ENCODE measurements around the gene GRIK4.

Gene GRIK4

DNA sequence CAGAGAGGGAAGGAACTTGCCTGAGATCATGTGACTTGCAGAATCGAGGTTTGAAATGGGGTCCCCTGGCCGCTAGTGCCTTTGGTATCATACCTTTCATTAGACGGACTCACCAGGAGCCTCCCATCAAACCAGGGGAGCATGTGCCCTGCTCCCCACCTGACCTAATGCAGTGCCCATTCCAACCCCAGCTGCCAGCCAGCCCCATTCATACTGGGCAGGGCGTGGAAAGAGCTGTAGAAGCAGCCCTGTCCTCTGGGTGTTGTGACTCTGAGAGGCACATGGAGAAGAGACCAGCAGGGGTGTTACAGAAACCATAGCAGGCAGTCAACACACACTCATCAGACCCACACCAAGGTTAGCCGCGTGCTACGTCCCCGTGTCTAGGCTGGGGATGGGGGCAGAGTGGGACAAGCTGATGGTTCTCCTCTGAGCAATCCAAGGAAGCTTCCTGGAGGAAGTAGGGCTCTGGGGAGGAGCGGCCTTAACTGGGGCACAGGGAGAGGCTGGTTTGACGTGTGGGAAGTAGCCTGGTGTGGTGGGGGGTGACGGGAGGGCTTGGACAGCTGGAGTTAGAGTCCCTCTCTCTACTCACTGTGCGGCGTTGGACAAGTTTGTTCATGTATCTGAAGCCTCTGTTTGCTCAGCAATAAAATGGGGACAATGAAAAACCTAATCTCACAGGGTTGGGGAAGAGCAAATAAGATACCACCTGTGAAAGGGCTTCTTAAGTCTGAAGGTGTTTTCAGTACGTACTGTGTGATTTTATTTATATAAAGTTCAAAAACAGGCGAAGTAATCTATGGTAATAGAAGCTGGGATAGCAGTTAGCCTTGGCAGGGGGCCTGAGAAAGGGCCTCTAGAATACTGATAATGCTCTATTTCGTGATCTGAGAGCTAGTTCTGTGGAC is 14.0 kb downstream of the GRIK4 start:
- no peaks in the 10 kb centered on the region for H3K36me3 Mint-ChIP-seq
- H3K4me1 Mint-ChIP-seq, result peaks cover 0 to 2% of the 10 kb centered on the region in 2 donors
- peaks cover 0 to 3% of the 10 kb centered on the region in 2 donors for H3K9me3 Mint-ChIP-seq
- ATAC-seq (replicated peaks) (no peak), DNase-seq (no peak)
- no peak overlapping the region for H3K27ac Mint-ChIP-seq
- H3K27me3 Mint-ChIP-seq, result peaks cover 35 to 45% of the 10 kb centered on the region in 2 donors
- H3K4me3 Mint-ChIP-seq, result no peak overlapping the region

DNA sequence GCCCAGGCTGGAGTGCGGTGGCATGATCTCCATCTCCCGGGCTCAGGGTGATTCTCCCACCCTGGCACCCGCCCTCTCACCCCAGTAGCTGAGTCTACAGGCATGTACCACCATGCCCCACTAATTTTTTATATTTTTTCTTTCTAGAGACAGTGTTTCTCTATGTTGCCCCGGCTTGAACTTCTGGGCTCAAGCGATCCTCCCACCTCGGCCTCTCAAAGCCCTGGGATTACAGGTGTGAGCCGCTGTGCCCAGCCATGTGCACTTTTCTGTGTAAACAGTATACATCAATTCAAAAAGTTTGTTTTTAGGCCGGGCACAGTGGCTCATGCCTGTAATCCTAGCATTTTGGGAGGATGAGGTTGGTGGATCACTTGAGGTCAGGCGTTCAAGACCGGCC is 14.7 kb downstream of the GRIK4 start:
- no peaks in the 10 kb centered on the region for H3K36me3 Mint-ChIP-seq
- H3K4me1 Mint-ChIP-seq, result peaks cover 0 to 2% of the 10 kb centered on the region in 2 donors
- H3K9me3 Mint-ChIP-seq, result peaks cover 0 to 3% of the 10 kb centered on the region in 2 donors
- DNase-seq (no peak), ATAC-seq (replicated peaks) (no peak)
- peaks cover 35 to 42% of the 10 kb centered on the region in 2 donors for H3K27me3 Mint-ChIP-seq
- no peak overlapping the region for H3K4me3 Mint-ChIP-seq
- H3K27ac Mint-ChIP-seq, result no peak overlapping the region

DNA sequence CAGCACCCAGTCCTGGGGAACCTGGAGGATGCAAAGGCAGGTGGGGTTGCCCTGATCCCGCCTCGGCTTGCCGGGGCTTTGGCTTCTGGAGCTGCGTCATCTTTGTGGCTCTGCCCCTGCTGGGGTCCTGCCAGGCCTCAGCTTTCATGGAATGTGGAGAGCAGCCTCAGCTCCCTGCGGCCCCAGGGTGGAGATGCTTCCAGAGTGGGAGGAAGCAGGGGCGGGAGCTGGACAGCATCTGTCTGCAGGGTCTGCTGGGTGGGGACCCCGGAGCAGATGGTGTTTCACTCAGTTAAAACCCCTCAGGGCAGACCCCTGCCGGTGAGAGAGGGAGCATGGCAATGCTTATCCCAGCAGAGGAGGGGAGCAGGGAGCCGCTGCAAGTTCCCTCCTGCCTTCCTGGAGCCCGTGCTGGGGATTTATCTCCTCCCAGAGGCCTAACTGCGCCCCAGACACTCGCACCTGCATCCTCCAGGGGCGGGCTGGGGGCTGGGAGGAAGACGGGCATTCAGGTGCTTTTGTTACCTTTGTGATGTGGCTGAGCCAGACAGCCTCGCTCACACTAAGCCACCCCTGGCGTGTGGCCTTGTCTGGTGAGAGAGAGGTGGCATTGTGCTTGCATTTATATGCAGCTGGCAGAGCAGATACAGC is 15.7 kb downstream of the GRIK4 start:
- DNase-seq (no peak), ATAC-seq (replicated peaks) (no peak)
- peaks cover 0 to 3% of the 10 kb centered on the region in 2 donors for H3K9me3 Mint-ChIP-seq
- no peak overlapping the region for H3K27ac Mint-ChIP-seq
- no peaks in the 10 kb centered on the region for H3K36me3 Mint-ChIP-seq
- peaks cover 0 to 2% of the 10 kb centered on the region in 2 donors for H3K4me1 Mint-ChIP-seq
- H3K4me3 Mint-ChIP-seq, result no peak overlapping the region
- H3K27me3 Mint-ChIP-seq, result peaks cover 32 to 43% of the 10 kb centered on the region in 2 donors

DNA sequence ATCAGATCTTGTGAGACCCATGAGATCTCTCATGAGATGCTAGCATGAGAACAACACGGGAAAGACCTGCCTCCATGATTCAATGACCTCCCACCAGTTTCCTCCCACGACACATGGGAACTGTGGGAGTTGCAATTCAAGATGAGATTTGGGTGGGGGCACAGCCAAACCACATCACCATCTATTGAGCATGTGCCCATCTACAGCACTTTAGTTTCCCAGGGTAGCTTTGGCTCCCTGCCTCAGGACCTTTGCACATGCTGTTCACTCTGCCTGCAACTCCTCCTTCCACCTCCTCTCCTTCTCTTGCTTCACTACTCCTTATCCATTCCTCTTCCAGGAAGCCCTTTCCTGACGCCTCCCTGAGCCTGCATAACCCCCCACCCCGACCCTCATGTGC is 17.2 kb downstream of the GRIK4 start:
- peaks cover 0 to 3% of the 10 kb centered on the region in 2 donors for H3K9me3 Mint-ChIP-seq
- no peak for DNase-seq
- no peak overlapping the region for H3K4me3 Mint-ChIP-seq
- H3K27ac Mint-ChIP-seq, result no peak overlapping the region
- no peak for ATAC-seq (replicated peaks)
- H3K36me3 Mint-ChIP-seq, result no peaks in the 10 kb centered on the region
- peaks cover 36% of the 10 kb centered on the region in 2 donors for H3K27me3 Mint-ChIP-seq
- peaks cover 0 to 2% of the 10 kb centered on the region in 2 donors for H3K4me1 Mint-ChIP-seq

DNA sequence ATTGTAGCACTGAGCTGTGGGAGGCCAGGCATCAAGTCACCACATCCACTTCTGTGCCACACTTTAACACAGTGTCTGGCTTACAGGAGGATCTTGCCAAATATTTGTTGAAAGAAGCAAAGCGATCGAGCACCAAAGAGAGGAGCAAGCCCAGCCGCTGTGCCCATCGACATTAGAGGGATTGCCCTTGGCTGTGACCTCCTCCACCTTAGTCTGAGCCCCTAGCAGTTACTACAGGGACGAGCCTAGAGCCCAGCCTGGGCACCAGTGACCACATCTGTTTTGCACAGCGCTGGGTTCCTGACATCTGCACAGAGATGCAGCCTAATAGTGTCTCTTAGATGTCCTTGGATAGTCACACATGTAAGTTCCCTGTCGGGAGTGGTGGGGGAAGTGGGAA is 17.7 kb downstream of the GRIK4 start:
- peaks cover 35 to 37% of the 10 kb centered on the region in 2 donors for H3K27me3 Mint-ChIP-seq

DNA sequence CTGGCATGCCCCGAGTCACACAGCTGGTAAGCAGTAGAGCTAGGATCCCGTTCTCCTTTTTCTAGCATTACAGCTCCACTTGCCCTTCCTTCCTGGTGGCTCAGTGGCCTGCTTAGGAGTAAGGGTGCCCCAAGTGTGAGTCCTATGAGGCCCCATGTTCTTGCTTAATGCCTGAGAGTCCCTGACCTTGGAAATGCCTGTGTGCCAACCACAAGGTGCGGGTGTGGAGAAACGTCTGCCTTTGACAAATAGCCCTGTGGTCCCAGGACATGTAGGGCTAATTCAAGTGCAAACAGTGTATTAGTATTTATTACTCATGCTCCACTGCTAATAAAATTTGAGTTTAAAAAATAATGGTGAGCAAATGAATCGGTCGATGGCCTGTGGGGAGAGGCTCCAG is 18.4 kb downstream of the GRIK4 start:
- Mint-ChIP-seq H3K4me1 (no peaks in the 10 kb centered on the region), H3K27me3 (peaks cover 35 to 37% of the 10 kb centered on the region in 2 donors), H3K27ac (no peak overlapping the region), H3K4me3 (no peak overlapping the region), H3K9me3 (peaks cover 0 to 3% of the 10 kb centered on the region in 2 donors), H3K36me3 (no peaks in the 10 kb centered on the region)
- ATAC-seq (replicated peaks), result no peak
- no peak for DNase-seq

More for the DNA sequence above, 17.7 kb downstream of the GRIK4 start:
- no peak overlapping the region for H3K27ac Mint-ChIP-seq
- ATAC-seq (replicated peaks) (no peak), DNase-seq (no peak)
- no peak overlapping the region for H3K4me3 Mint-ChIP-seq
- no peaks in the 10 kb centered on the region for H3K36me3 Mint-ChIP-seq
- peaks cover 0 to 3% of the 10 kb centered on the region in 2 donors for H3K9me3 Mint-ChIP-seq
- H3K4me1 Mint-ChIP-seq, result peaks cover 0 to 2% of the 10 kb centered on the region in 2 donors

DNA sequence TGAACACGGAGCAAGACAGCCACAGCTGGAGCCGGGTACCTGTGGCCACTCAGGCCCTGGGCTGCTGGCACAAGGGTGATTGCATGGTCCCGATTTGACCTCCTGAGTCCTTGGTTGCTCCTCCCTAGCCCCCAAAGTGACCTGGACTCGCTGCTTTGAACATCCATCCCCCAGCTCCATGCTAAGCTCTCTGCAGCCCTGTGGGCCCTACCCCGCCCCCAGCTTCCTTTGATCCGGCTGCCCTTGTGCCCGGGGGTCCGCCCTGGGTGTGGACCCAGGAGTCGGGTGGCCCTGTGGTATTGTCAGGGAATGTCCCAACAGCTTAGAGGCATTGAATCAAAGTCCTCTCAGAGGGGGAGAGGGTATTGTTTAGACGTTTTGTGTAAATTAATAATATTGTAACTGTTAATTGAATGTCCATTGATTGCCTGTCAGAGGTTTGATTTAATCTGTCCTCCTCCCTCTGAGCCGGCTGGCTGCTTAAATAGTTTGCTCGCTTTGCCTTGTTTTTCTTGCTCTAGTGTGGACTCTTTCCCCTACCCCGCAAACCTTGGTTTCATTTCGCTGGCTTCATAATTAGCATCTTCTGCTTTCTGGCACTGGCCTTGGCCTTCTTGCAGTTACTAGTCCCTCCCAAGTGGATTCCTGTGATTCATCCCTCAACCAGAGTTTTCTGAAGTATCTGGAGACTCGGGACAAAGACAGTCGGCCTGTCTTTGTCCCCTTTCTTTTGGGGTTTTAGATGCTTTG is 20.7 kb downstream of the GRIK4 start:
- H3K36me3 Mint-ChIP-seq, result no peaks in the 10 kb centered on the region
- DNase-seq, result no peak
- ATAC-seq (replicated peaks), result no peak
- H3K27me3 Mint-ChIP-seq, result peaks cover 32 to 34% of the 10 kb centered on the region in 2 donors
- H3K9me3 Mint-ChIP-seq, result peaks cover 0 to 3% of the 10 kb centered on the region in 2 donors
- no peak overlapping the region for H3K27ac Mint-ChIP-seq
- no peaks in the 10 kb centered on the region for H3K4me1 Mint-ChIP-seq
- H3K4me3 Mint-ChIP-seq, result no peak overlapping the region

DNA sequence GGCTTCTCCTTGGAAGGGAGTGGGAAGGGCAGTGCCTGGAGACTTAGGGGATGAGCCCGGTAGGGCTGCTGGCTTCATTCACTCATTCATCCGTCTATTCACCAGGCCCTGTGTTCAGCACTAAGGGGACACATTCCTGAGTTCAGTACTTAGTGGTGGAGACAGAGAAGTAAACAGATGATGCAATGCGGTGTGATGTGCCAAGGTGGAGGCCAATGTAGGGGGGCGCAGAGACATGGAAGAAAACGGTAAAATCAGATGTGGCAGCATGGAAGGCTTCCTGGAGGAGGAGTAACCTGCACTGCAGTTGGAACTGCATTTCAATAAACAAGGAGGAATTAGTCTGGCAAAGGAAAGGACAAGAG is 21.3 kb downstream of the GRIK4 start:
- Mint-ChIP-seq H3K27me3 (peaks cover 32 to 34% of the 10 kb centered on the region in 2 donors), H3K4me3 (no peak overlapping the region), H3K27ac (no peak overlapping the region), H3K4me1 (no peaks in the 10 kb centered on the region), H3K9me3 (peaks cover 0 to 3% of the 10 kb centered on the region in 2 donors), H3K36me3 (no peaks in the 10 kb centered on the region)
- DNase-seq (no peak), ATAC-seq (replicated peaks) (no peak)

DNA sequence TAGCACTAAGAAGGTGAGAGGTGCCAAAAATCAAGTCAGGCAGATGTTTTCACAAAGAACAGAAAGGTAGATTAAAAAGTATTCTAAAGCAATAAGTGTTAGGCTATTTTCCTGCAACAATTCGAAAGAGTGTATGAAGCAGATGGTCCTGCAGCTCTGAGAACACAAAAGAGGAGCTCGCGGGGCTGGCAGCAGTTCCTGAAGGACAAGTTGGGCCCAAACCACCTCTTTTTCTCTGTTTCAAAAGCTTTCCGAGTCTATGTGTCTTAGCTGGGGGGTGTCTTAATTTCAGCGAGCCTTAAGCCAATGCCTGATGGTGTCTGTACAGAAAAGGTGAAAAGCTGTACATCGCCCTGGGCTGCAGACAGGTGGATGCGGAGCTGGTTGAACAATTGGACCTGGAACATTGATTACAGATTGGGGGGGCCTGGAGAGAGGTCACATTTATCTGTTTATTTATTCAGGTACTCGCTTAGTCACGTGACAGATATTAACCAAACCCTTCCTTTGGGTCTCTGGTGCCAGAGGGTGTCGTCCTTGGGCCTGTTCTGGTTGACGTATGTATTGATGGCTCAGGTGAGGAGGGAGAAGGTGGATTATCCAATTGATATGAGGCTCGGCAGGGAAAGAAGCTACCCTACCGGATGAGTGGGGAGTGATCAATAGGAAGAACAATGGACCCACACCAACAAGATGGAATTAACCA is 24.7 kb downstream of the GRIK4 start:
- Mint-ChIP-seq H3K27ac (no peak overlapping the region), H3K4me1 (peaks cover 9 to 11% of the 10 kb centered on the region in 2 donors), H3K27me3 (peaks cover 23 to 26% of the 10 kb centered on the region in 2 donors), H3K4me3 (no peak overlapping the region), H3K36me3 (no peaks in the 10 kb centered on the region), H3K9me3 (no peaks in the 10 kb centered on the region)
- DNase-seq (no peak), ATAC-seq (replicated peaks) (no peak)

DNA sequence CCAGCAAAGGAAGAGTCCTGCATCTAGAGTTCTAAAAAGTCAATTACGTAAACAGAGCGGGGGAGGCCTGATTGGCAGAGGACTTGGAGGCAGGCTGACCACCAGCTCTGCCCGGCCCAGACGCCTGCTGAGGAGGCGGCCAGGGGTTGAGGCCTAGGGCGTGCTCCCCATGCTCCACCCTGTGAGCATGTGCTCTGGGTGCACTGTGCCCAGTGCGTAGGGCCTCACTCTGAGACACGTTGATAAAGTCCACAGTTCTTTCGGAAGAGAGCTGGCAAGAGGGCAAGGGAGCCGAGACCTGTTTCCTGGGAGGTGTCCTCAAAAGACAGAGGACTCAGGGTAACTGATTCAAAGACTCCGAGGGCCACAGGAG is 25.2 kb downstream of the GRIK4 start:
- Mint-ChIP-seq H3K4me1 (peaks cover 9 to 11% of the 10 kb centered on the region in 2 donors), H3K4me3 (no peak overlapping the region), H3K27ac (no peak overlapping the region), H3K27me3 (peaks cover 23 to 26% of the 10 kb centered on the region in 2 donors), H3K9me3 (peaks cover 0 to 1% of the 10 kb centered on the region in 2 donors), H3K36me3 (peaks cover 0 to 1% of the 10 kb centered on the region in 2 donors)
- ATAC-seq (replicated peaks) (no peak), DNase-seq (no peak)

DNA sequence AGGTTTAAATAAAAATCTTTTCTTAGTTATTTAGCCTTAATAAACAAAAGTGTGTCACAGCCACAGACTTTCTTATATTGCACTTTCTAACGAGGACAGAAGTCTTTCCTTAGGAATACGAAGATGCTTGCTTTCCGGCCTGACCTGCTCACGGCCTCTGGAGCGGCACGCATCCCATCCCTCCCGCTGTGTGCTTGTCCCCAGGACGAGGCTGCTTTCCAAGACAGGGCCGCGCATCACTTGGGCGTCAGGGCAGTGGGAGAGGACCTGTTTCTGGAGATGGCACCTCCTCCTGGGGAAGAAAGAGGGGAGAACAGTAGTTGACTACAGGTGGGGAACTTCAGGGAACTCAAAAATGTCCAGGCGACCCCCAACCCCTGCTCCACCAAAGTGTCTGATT is 26.4 kb downstream of the GRIK4 start:
- Mint-ChIP-seq H3K4me1 (peaks cover 9 to 13% of the 10 kb centered on the region in 2 donors), H3K9me3 (peaks cover 0 to 4% of the 10 kb centered on the region in 2 donors), H3K27ac (no peak overlapping the region), H3K4me3 (no peak overlapping the region), H3K27me3 (peaks cover 15 to 20% of the 10 kb centered on the region in 2 donors), H3K36me3 (peaks cover 0 to 4% of the 10 kb centered on the region in 2 donors)
- DNase-seq (no peak), ATAC-seq (replicated peaks) (no peak)

DNA sequence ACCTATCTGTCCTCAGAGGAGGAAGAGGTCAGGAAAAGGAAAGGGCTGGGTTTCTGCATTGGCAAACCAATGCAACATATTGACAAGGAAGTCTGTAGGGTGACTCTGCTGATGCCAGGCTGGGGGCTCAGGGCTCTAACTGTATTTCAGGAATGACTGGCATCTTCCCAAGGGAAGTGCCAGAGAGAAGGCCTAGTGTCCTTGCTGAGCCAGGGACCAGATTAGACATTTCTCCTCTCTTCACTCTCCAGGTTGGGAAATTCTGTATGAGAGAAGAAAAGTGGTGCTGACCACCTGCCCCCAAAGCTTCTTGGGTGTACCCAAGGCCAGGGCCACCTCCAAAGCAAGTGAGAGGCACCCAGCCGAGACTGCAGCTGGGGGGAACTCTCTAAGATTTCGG is 27.2 kb downstream of the GRIK4 start:
- Mint-ChIP-seq H3K4me3 (no peak overlapping the region), H3K27ac (no peak overlapping the region), H3K36me3 (peaks cover 0 to 4% of the 10 kb centered on the region in 2 donors), H3K4me1 (peaks cover 11 to 13% of the 10 kb centered on the region in 2 donors), H3K9me3 (peaks cover 0 to 4% of the 10 kb centered on the region in 2 donors), H3K27me3 (peaks cover 15 to 19% of the 10 kb centered on the region in 2 donors)
- ATAC-seq (replicated peaks), result no peak
- DNase-seq, result no peak

DNA sequence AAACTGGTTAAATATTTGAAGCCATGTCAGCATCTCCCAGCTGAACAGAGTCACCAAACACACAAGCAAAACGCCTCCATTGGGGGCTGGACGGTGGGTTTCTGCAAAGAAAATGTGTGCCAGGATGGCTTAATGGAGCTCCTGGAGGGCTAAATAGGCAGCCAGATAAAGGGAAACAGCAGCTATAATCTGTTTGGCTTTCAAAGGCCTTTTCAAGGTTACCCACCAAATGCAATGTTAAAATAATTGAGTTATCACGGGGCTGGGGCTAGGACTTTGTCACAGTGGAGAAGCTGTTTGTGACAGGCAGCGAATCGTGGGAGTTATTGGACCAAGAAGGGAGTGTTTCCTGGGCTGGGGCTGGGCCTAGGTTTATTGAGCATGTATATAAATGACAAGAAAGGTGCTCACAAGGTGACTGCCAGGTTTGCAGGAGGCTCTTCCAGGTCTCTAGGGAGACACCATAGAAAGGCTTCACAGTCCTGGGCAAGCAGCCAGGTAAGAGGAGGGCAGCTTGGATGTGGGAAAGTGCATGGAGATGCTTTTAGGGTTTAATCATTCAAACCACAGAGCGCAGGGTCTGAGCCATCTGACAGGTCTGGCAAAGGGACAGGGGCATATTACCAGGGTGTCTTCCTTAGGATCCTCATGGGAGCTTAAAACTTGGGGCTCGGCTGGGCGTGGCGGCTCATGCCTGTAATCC is 28.3 kb downstream of the GRIK4 start:
- Mint-ChIP-seq H3K36me3 (peaks cover 0 to 4% of the 10 kb centered on the region in 2 donors), H3K9me3 (peaks cover 0 to 4% of the 10 kb centered on the region in 2 donors), H3K4me1 (peaks cover 15 to 19% of the 10 kb centered on the region in 2 donors), H3K4me3 (no peak overlapping the region), H3K27ac (no peak overlapping the region), H3K27me3 (peaks cover 7 to 10% of the 10 kb centered on the region in 2 donors)
- DNase-seq, result no peak
- ATAC-seq (replicated peaks), result no peak
